Immature natural killer cell (primary cell): ENCODE results near the gene TNS4. TPM values are rescaled to one million over a fixed set of nuclear protein-coding genes. Genes with fewer than 3 reads are reported as not detected.

Source experiments
- DNase-seq, 3 donors: peaks; one replicate each; pipeline ENCODE4 v3.0.0; 2022; ENCODE audit warnings: mixed read lengths in 1 of 3
- H3K27ac Mint-ChIP-seq, 6 donors: one replicate each; pipeline ENCODE4 v1.8.0; 2020; ENCODE audit warnings: mixed read lengths in 6 of 6, mild to moderate bottlenecking in 5 of 6, inconsistent platforms in 4 of 6, moderate library complexity in 3 of 6
- H3K27me3 Mint-ChIP-seq, 3 donors: one replicate each; pipeline ENCODE4 v1.8.0; 2020 to 2021; ENCODE audit warnings: low read depth in 3 of 3, mild to moderate bottlenecking in 3 of 3, mixed read lengths in 3 of 3, moderate library complexity in 3 of 3, inconsistent platforms in 1 of 3
- H3K36me3 Mint-ChIP-seq, 3 donors: one replicate each; pipeline ENCODE4 v1.8.0; 2020; ENCODE audit warnings: mixed read lengths in 3 of 3, inconsistent platforms in 2 of 3, mild to moderate bottlenecking in 2 of 3
- H3K4me1 Mint-ChIP-seq, 2 donors: one replicate each; pipeline ENCODE4 v1.8.0; 2020; ENCODE audit warnings: inconsistent platforms in 2 of 2, mild to moderate bottlenecking in 2 of 2, mixed read lengths in 2 of 2, moderate library complexity in 1 of 2
- H3K4me3 Mint-ChIP-seq, 5 donors: one replicate each; pipeline ENCODE4 v1.8.0; 2020; ENCODE audit warnings: mild to moderate bottlenecking in 5 of 5, mixed read lengths in 5 of 5, inconsistent platforms in 3 of 5, moderate library complexity in 3 of 5
- H3K9me3 Mint-ChIP-seq, 6 donors: one replicate each; pipeline ENCODE4 v1.8.0; 2020; ENCODE audit warnings: mild to moderate bottlenecking in 6 of 6, mixed read lengths in 6 of 6, inconsistent platforms in 4 of 6, moderate library complexity in 3 of 6
- polyA plus RNA-seq, 3 donors: library from polyadenylated mRNA; unstranded; fragments of 300-500 nt; fragmentation: Illumina TruSeq; gene quantifications; one replicate each; pipeline ENCODE4 v1.2.3, GENCODE V29; 2021

TNS4 gene
- polyA plus RNA-seq, 3 donors from 2014 or later = 0.12 TPM; not detected in 2

- Mint-ChIP-seq H3K27me3 (peaks cover 2 to 7% (median 3%) of the 10 kb centered on the region in 3 donors), H3K9me3 (peaks cover 0 to 1% (median 0%) of the 10 kb centered on the region in 6 donors), H3K4me1 (no peaks in the 10 kb centered on the region), H3K36me3 (no peaks in the 10 kb centered on the region), H3K4me3 (peak overlapping the region in 1 of 5 donors; percentile 30), H3K27ac (no peak overlapping the region)
- DNase-seq = no peak
Measured at GRCh38 chr17:40466298-40466971, 35.0 kb downstream of the TNS4 start.

- H3K4me3 Mint-ChIP-seq = no peak overlapping the region
- DNase-seq = no peak
- no peak overlapping the region for H3K27ac Mint-ChIP-seq
- H3K9me3 Mint-ChIP-seq = peaks cover 0 to 1% (median 0%) of the 10 kb centered on the region in 6 donors
- H3K4me1 Mint-ChIP-seq = no peaks in the 10 kb centered on the region
- H3K27me3 Mint-ChIP-seq = peaks cover 0 to 4% (median 1%) of the 10 kb centered on the region in 3 donors
- no peaks in the 10 kb centered on the region for H3K36me3 Mint-ChIP-seq
Measured at GRCh38 chr17:40464392-40464855, 37.0 kb downstream of the TNS4 start.

GRCh38 chr17:40463122-40463550 is 38.3 kb downstream of the TNS4 start:
- Mint-ChIP-seq H3K4me3 (no peak overlapping the region), H3K27ac (no peak overlapping the region), H3K36me3 (no peaks in the 10 kb centered on the region), H3K4me1 (no peaks in the 10 kb centered on the region), H3K9me3 (peaks cover 0 to 1% (median 0%) of the 10 kb centered on the region in 6 donors), H3K27me3 (peaks cover 2 to 4% (median 3%) of the 10 kb centered on the region in 3 donors)
- no peak for DNase-seq

- DNase-seq = no peak
Measured at GRCh38 chr17:40462343-40463121, 38.9 kb downstream of the TNS4 start.

GRCh38 chr17:40461732-40462342 is 39.6 kb downstream of the TNS4 start:
- no peak overlapping the region for H3K27ac Mint-ChIP-seq
- no peak overlapping the region for H3K4me3 Mint-ChIP-seq
- no peak for DNase-seq
- H3K27me3 Mint-ChIP-seq = peaks cover 2% of the 10 kb centered on the region in 3 donors
- H3K36me3 Mint-ChIP-seq = no peaks in the 10 kb centered on the region
- H3K4me1 Mint-ChIP-seq = no peaks in the 10 kb centered on the region
- peaks cover 0 to 1% (median 0%) of the 10 kb centered on the region in 6 donors for H3K9me3 Mint-ChIP-seq

More at GRCh38 chr17:40462343-40463121, 38.9 kb downstream of the TNS4 start:
- peaks cover 2 to 4% (median 3%) of the 10 kb centered on the region in 3 donors for H3K27me3 Mint-ChIP-seq
- H3K36me3 Mint-ChIP-seq = no peaks in the 10 kb centered on the region
- no peaks in the 10 kb centered on the region for H3K4me1 Mint-ChIP-seq
- H3K4me3 Mint-ChIP-seq = no peak overlapping the region
- H3K9me3 Mint-ChIP-seq = peaks cover 0 to 1% (median 0%) of the 10 kb centered on the region in 6 donors
- no peak overlapping the region for H3K27ac Mint-ChIP-seq

GRCh38 chr17:40460968-40461731 is 40.3 kb downstream of the TNS4 start:
- DNase-seq = no peak
- Mint-ChIP-seq H3K27me3 (peaks cover 0 to 2% (median 2%) of the 10 kb centered on the region in 3 donors), H3K27ac (no peak overlapping the region), H3K9me3 (peaks cover 0 to 1% (median 0%) of the 10 kb centered on the region in 6 donors), H3K4me3 (no peak overlapping the region), H3K36me3 (no peaks in the 10 kb centered on the region), H3K4me1 (no peaks in the 10 kb centered on the region)

- no peak for DNase-seq
- Mint-ChIP-seq H3K4me1 (no peaks in the 10 kb centered on the region), H3K27me3 (peaks cover 0 to 2% (median 2%) of the 10 kb centered on the region in 3 donors), H3K27ac (no peak overlapping the region), H3K36me3 (no peaks in the 10 kb centered on the region), H3K9me3 (no peaks in the 10 kb centered on the region), H3K4me3 (no peak overlapping the region)
Measured at GRCh38 chr17:40460604-40460967, 40.8 kb downstream of the TNS4 start.

GRCh38 chr17:40459636-40460603 is 41.5 kb downstream of the TNS4 start:
- no peak overlapping the region for H3K27ac Mint-ChIP-seq
- H3K9me3 Mint-ChIP-seq = no peaks in the 10 kb centered on the region
- DNase-seq = no peak
- no peaks in the 10 kb centered on the region for H3K36me3 Mint-ChIP-seq
- H3K27me3 Mint-ChIP-seq = peaks cover 0 to 2% (median 2%) of the 10 kb centered on the region in 3 donors
- no peaks in the 10 kb centered on the region for H3K4me1 Mint-ChIP-seq
- no peak overlapping the region for H3K4me3 Mint-ChIP-seq

GRCh38 chr17:40458851-40459482 is 42.5 kb downstream of the TNS4 start:
- peaks cover 2% of the 10 kb centered on the region in 3 donors for H3K27me3 Mint-ChIP-seq
- H3K9me3 Mint-ChIP-seq = no peaks in the 10 kb centered on the region
- H3K36me3 Mint-ChIP-seq = no peaks in the 10 kb centered on the region
- DNase-seq = no peak
- no peak overlapping the region for H3K4me3 Mint-ChIP-seq
- peak overlapping the region in 1 of 6 donors; percentile 24 for H3K27ac Mint-ChIP-seq
- no peaks in the 10 kb centered on the region for H3K4me1 Mint-ChIP-seq

GRCh38 chr17:40457964-40458791 is 43.2 kb downstream of the TNS4 start:
- H3K36me3 Mint-ChIP-seq = no peaks in the 10 kb centered on the region
- H3K4me1 Mint-ChIP-seq = no peaks in the 10 kb centered on the region
- H3K27ac Mint-ChIP-seq = no peak overlapping the region
- no peak overlapping the region for H3K4me3 Mint-ChIP-seq
- H3K9me3 Mint-ChIP-seq = no peaks in the 10 kb centered on the region
- H3K27me3 Mint-ChIP-seq = peaks cover 2% of the 10 kb centered on the region in 3 donors
- no peak for DNase-seq

- no peaks in the 10 kb centered on the region for H3K9me3 Mint-ChIP-seq
- no peak overlapping the region for H3K27ac Mint-ChIP-seq
- H3K36me3 Mint-ChIP-seq = no peaks in the 10 kb centered on the region
- no peak for DNase-seq
- peaks cover 2 to 3% (median 2%) of the 10 kb centered on the region in 3 donors for H3K27me3 Mint-ChIP-seq
- no peak overlapping the region for H3K4me3 Mint-ChIP-seq
- no peaks in the 10 kb centered on the region for H3K4me1 Mint-ChIP-seq
Measured at GRCh38 chr17:40457369-40457768, 44.1 kb downstream of the TNS4 start.
